Astrocyte (in vitro differentiated cells and primary cell): ENCODE data around the gene CHMP1A. TPM values are rescaled to one million over a fixed set of nuclear protein-coding genes. Genes with fewer than 3 reads are reported as not detected.

Source experiments
- DNase-seq: peaks from one replicate; pipeline ENCODE4 v3.0.0-alpha.2; 2010; ENCODE audit warnings: low read depth
- FAIRE-seq: peaks from 2 replicates; lab custom pipeline; 2011; peaks lifted over from hg19 to GRCh38; lab: Jason Lieb, UNC
- H2AFZ ChIP-seq: 2 replicates; pipeline ENCODE4 v1.6.0; 2012; ENCODE audit warnings: low read depth, low read length, inconsistent platforms
- H3K27ac ChIP-seq: 2 replicates; pipeline ENCODE4 v1.5.1; 2011; ENCODE audit warnings: low read depth, low read length, inconsistent platforms
- H3K27me3 ChIP-seq: 2 replicates; pipeline ENCODE4 v1.6.0; 2011; ENCODE audit warnings: low read length, inconsistent platforms; ENCODE audit not compliant: insufficient read depth
- H3K36me3 ChIP-seq: 2 replicates; pipeline ENCODE4 v1.5.1; 2011; ENCODE audit warnings: low read length, inconsistent platforms; ENCODE audit not compliant: insufficient read depth
- H3K4me1 ChIP-seq: 2 replicates; pipeline ENCODE4 v1.5.1; 2011; ENCODE audit warnings: low read length, inconsistent platforms; ENCODE audit not compliant: insufficient read depth
- H3K4me2 ChIP-seq: 2 replicates; pipeline ENCODE4 v1.6.0; 2012; ENCODE audit warnings: low read length, inconsistent platforms
- H3K4me3 ChIP-seq: 2 replicates; pipeline ENCODE4 v1.5.1; 2011; ENCODE audit warnings: low read depth, mild to moderate bottlenecking, low read length, inconsistent platforms; ENCODE audit not compliant: insufficient read depth
- H3K79me2 ChIP-seq: 2 replicates; pipeline ENCODE4 v1.6.0; 2012; ENCODE audit warnings: mild to moderate bottlenecking, low read length, inconsistent platforms; ENCODE audit not compliant: insufficient read depth
- H3K9ac ChIP-seq: 2 replicates; pipeline ENCODE4 v1.6.0; 2012; ENCODE audit warnings: mild to moderate bottlenecking, low read length, inconsistent platforms
- H3K9me3 ChIP-seq: 2 replicates; pipeline ENCODE4 v1.5.1; 2012; ENCODE audit warnings: low read depth, mild to moderate bottlenecking, low read length, inconsistent platforms; ENCODE audit not compliant: insufficient read depth
- H4K20me1 ChIP-seq: 2 replicates; pipeline ENCODE4 v1.6.0; 2012; ENCODE audit warnings: low read length, inconsistent platforms; ENCODE audit not compliant: insufficient read depth
- H3K27ac Mint-ChIP-seq: one replicate; pipeline ENCODE4 v1.8.0; 2021; ENCODE audit warnings: mild to moderate bottlenecking, mixed read lengths; ENCODE audit not compliant: unreplicated experiment
- H3K27me3 Mint-ChIP-seq: one replicate; pipeline ENCODE4 v1.8.0; 2021; ENCODE audit warnings: low read depth, mixed read lengths; ENCODE audit not compliant: unreplicated experiment
- H3K36me3 Mint-ChIP-seq: one replicate; pipeline ENCODE4 v1.8.0; 2021; ENCODE audit warnings: low read depth, mixed read lengths; ENCODE audit not compliant: unreplicated experiment
- H3K4me1 Mint-ChIP-seq: one replicate; pipeline ENCODE4 v1.8.0; 2021; ENCODE audit warnings: low read depth, mixed read lengths; ENCODE audit not compliant: unreplicated experiment
- H3K4me3 Mint-ChIP-seq: one replicate; pipeline ENCODE4 v1.8.0; 2021; ENCODE audit warnings: mild to moderate bottlenecking, moderate library complexity, mixed read lengths; ENCODE audit not compliant: unreplicated experiment
- H3K9me3 Mint-ChIP-seq: one replicate; pipeline ENCODE4 v1.8.0; 2021; ENCODE audit warnings: mild to moderate bottlenecking, mixed read lengths; ENCODE audit not compliant: unreplicated experiment
- CTCF ChIP-seq: IDR thresholded peaks from 2 replicates; pipeline ENCODE4 v1.5.1; 2011; ENCODE audit warnings: low read depth, mild to moderate bottlenecking, inconsistent platforms, low read length, moderate library complexity; ENCODE audit not compliant: insufficient read depth
- EZH2 ChIP-seq: IDR thresholded peaks from 2 replicates; pipeline ENCODE4 v1.6.1; 2012; ENCODE audit warnings: mild to moderate bottlenecking, low read length, inconsistent platforms; ENCODE audit not compliant: insufficient read depth
- total RNA-seq: library from RNA; stranded (reverse); gene quantifications from 2 replicates; pipeline ENCODE4 v1.2.1, GENCODE V29; 2021

Gene CHMP1A
- total RNA-seq, 1 donor from 2014 or later = 85.7 TPM

- FAIRE-seq = no peak
- no peak for DNase-seq
- Mint-ChIP-seq H3K27ac (no peak overlapping the region), H3K36me3 (no peaks in the 10 kb centered on the region), H3K4me3 (peak overlapping the region; percentile 45), H3K9me3 (no peaks in the 10 kb centered on the region), H3K27me3 (no peaks in the 10 kb centered on the region), H3K4me1 (no peaks in the 10 kb centered on the region)
- H3K79me2 ChIP-seq = no peaks in the 10 kb centered on the region
- no peaks in the 10 kb centered on the region for H3K9me3 ChIP-seq
- peaks cover 6% of the 10 kb centered on the region for H4K20me1 ChIP-seq
- no peaks in the 10 kb centered on the region for H3K36me3 ChIP-seq
- H3K4me3 ChIP-seq = no peak overlapping the region
- H3K27ac ChIP-seq = no peak overlapping the region
- H3K4me1 ChIP-seq = peaks cover 11% of the 10 kb centered on the region
- H3K27me3 ChIP-seq = no peaks in the 10 kb centered on the region
- TF ChIP-seq CTCF (no peak), EZH2 (no peak)
- H3K4me2 ChIP-seq = no peak overlapping the region
- no peak overlapping the region for H2AFZ ChIP-seq
- no peak overlapping the region for H3K9ac ChIP-seq
Observed at GRCh38 chr16:89705006-89705405, 47.5 kb upstream of the CHMP1A start.

DNA sequence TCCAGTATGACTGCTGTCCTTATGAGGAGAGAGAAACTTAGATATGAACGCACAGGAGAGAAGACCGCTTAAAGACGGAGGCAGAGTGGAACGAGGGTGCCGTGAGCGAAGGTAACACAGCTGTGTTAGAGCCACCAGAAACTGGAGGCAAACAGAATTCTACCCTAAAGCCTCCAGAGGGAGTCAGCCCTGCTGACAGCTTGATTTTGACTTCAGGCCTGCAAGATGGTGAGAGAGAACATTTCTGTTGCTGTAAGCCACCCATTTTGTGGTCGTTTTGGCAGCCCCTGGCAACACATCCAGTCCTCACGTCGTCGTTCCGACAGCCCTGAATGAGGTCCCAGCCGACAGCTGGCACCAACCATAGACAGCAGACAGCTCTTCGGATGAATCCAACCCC is 46.8 kb upstream of the CHMP1A start:
- Histone ChIP-seq H3K36me3 (no peaks in the 10 kb centered on the region), H4K20me1 (peaks cover 7% of the 10 kb centered on the region), H3K4me2 (no peak overlapping the region), H3K79me2 (no peaks in the 10 kb centered on the region), H3K27ac (no peak overlapping the region), H3K9me3 (no peaks in the 10 kb centered on the region), H3K4me3 (no peak overlapping the region), H3K27me3 (no peaks in the 10 kb centered on the region), H3K4me1 (peaks cover 14% of the 10 kb centered on the region), H2AFZ (no peak overlapping the region), H3K9ac (no peak overlapping the region)
- Mint-ChIP-seq H3K27me3 (no peaks in the 10 kb centered on the region), H3K4me3 (no peak overlapping the region), H3K9me3 (no peaks in the 10 kb centered on the region), H3K4me1 (no peaks in the 10 kb centered on the region), H3K27ac (no peak overlapping the region), H3K36me3 (no peaks in the 10 kb centered on the region)
- TF ChIP-seq CTCF (no peak), EZH2 (no peak)
- DNase-seq = no peak
- FAIRE-seq = no peak
